DND-41 (cell line): ENCODE measurements around the gene NELL2.

ENCODE experiments used
- ATAC-seq: fragments of 200-7000 bp; cut with Tn5 transposase; 3 replicates; pipeline ENCODE4 v1.9.1; 2021; ENCODE audit warnings: low read depth; ENCODE audit not compliant: insufficient read depth
- DNase-seq: peaks from one replicate; pipeline ENCODE4 v3.0.0-alpha.2; 2020
- H2AFZ ChIP-seq: 2 replicates; pipeline ENCODE4 v1.6.0; 2012; ENCODE audit warnings: low read depth, low read length
- H3K27ac ChIP-seq: 2 replicates; pipeline ENCODE4 v1.5.1; 2012; ENCODE audit warnings: low read length, inconsistent platforms
- H3K27me3 ChIP-seq: fragments of 200-600 bp; sonication (generic); 2 replicates; pipeline ENCODE4 v1.6.0; 2012; ENCODE audit warnings: low read length, mild to moderate bottlenecking, inconsistent platforms; ENCODE audit not compliant: insufficient read depth, poor library complexity
- H3K36me3 ChIP-seq: 2 replicates; pipeline ENCODE4 v1.5.1; 2012; ENCODE audit warnings: low read length, inconsistent platforms; ENCODE audit not compliant: insufficient read depth
- H3K4me1 ChIP-seq: 2 replicates; pipeline ENCODE4 v1.5.1; 2012; ENCODE audit warnings: mild to moderate bottlenecking, low read length; ENCODE audit not compliant: insufficient read depth
- H3K4me2 ChIP-seq: 2 replicates; pipeline ENCODE4 v1.6.0; 2012; ENCODE audit warnings: mild to moderate bottlenecking, moderate library complexity, low read length, inconsistent platforms; ENCODE audit not compliant: insufficient read depth
- H3K4me3 ChIP-seq, 2 experiments: fragments of 200-600 bp in 1 of 2; shearing (Covaris generic) in 1 of 2; 2 replicates each; pipeline ENCODE4 v1.5.1; 2012 to 2016; ENCODE audit warnings: inconsistent platforms in 2 of 2, low read length in 2 of 2, mild to moderate bottlenecking in 2 of 2, low read depth in 1 of 2, moderate library complexity in 1 of 2
- H3K79me2 ChIP-seq: 2 replicates; pipeline ENCODE4 v1.6.0; 2012; ENCODE audit warnings: low read length, inconsistent platforms; ENCODE audit not compliant: insufficient read depth
- H3K9ac ChIP-seq: 2 replicates; pipeline ENCODE4 v1.6.0; 2012; ENCODE audit warnings: low read depth, mild to moderate bottlenecking, inconsistent platforms, low read length, moderate library complexity
- H3K9me3 ChIP-seq: 2 replicates; pipeline ENCODE4 v1.5.1; 2012; ENCODE audit warnings: low read length, moderate library complexity, mild to moderate bottlenecking, inconsistent platforms; ENCODE audit not compliant: insufficient read depth, severe bottlenecking
- H4K20me1 ChIP-seq: 2 replicates; pipeline ENCODE4 v1.6.0; 2012; ENCODE audit warnings: low read length; ENCODE audit not compliant: insufficient read depth
- EZH2 ChIP-seq: IDR thresholded peaks from 3 replicates; pipeline ENCODE4 v1.6.1; 2012; ENCODE audit warnings: borderline replicate concordance, low read depth, mild to moderate bottlenecking, moderate library complexity, low read length, inconsistent platforms; ENCODE audit not compliant: severe bottlenecking
- TF ChIP-seq, protein P1 (sequence below): IDR thresholded peaks from 2 replicates; pipeline ENCODE4 v1.5.1; 2012; ENCODE audit warnings: borderline replicate concordance, low read length, moderate library complexity, mild to moderate bottlenecking; ENCODE audit not compliant: poor library complexity, severe bottlenecking; ENCODE audit errors: extremely low read depth

Gene NELL2

DNA sequence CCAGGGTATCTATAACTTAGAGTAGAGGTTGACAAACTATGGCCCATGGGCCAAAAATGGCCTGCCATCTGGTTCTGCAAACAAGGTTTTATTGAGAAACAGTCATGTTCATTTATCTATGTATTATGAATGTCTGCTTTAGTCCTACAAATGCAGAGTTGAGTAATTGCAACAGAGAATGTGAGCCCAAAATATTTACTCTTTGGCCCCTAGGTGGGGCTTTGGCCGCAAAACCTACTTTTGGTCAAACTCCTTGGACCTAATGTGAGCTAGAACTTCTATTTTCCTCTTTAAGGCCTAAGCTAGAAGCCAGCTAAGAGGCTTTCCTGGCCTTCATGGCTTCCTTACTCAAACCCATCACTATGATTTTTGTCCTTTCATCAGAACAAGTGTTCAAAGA lies 379.1 kb downstream of the NELL2 start:
- H2AFZ ChIP-seq, result no peak overlapping the region
- H3K9me3 ChIP-seq, result no peaks in the 10 kb centered on the region
- no peaks in the 10 kb centered on the region for H3K27me3 ChIP-seq
- H3K27ac ChIP-seq, result no peak overlapping the region
- no peak overlapping the region for H3K4me3 ChIP-seq
- no peaks in the 10 kb centered on the region for H3K4me1 ChIP-seq
- DNase-seq, result no peak
- no peak overlapping the region for H3K4me2 ChIP-seq
- no peaks in the 10 kb centered on the region for H3K79me2 ChIP-seq
- no peaks in the 10 kb centered on the region for H3K36me3 ChIP-seq
- TF ChIP-seq, protein P1, sequence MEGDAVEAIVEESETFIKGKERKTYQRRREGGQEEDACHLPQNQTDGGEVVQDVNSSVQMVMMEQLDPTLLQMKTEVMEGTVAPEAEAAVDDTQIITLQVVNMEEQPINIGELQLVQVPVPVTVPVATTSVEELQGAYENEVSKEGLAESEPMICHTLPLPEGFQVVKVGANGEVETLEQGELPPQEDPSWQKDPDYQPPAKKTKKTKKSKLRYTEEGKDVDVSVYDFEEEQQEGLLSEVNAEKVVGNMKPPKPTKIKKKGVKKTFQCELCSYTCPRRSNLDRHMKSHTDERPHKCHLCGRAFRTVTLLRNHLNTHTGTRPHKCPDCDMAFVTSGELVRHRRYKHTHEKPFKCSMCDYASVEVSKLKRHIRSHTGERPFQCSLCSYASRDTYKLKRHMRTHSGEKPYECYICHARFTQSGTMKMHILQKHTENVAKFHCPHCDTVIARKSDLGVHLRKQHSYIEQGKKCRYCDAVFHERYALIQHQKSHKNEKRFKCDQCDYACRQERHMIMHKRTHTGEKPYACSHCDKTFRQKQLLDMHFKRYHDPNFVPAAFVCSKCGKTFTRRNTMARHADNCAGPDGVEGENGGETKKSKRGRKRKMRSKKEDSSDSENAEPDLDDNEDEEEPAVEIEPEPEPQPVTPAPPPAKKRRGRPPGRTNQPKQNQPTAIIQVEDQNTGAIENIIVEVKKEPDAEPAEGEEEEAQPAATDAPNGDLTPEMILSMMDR, result no peak
- no peak for TF ChIP-seq EZH2
- H4K20me1 ChIP-seq, result no peaks in the 10 kb centered on the region
- no peak for ATAC-seq
- H3K9ac ChIP-seq, result no peak overlapping the region

DNA sequence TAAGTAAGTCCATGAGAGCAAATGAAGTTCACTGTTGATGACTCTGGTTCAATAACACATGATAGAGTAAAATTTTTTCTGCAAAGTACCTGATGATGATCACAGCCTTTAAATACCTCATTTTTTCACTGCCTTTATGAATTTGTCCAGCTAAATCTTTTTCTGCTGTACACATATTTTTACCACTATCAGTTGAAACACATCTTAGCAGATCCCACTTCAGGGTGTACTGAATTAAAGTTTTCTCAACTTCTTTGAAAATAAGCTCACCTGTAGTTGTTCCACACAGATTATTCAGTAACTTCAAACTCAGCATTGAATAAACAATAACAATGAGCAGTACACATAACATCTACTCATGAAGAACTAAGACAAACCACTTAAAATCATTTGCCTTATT lies 385.9 kb downstream of the NELL2 start:
- H3K9me3 ChIP-seq, result no peaks in the 10 kb centered on the region
- no peak overlapping the region for H3K27ac ChIP-seq
- no peaks in the 10 kb centered on the region for H3K27me3 ChIP-seq
- H3K9ac ChIP-seq, result no peak overlapping the region
- H3K36me3 ChIP-seq, result no peaks in the 10 kb centered on the region
- no peaks in the 10 kb centered on the region for H3K79me2 ChIP-seq
- H4K20me1 ChIP-seq, result no peaks in the 10 kb centered on the region
- no peaks in the 10 kb centered on the region for H3K4me1 ChIP-seq
- H3K4me2 ChIP-seq, result no peak overlapping the region
- no peak for DNase-seq
- H2AFZ ChIP-seq, result no peak overlapping the region
- TF ChIP-seq, protein P1, result no peak
- TF ChIP-seq EZH2, result no peak
- ATAC-seq, result no peak
- H3K4me3 ChIP-seq, result no peak overlapping the region

DNA sequence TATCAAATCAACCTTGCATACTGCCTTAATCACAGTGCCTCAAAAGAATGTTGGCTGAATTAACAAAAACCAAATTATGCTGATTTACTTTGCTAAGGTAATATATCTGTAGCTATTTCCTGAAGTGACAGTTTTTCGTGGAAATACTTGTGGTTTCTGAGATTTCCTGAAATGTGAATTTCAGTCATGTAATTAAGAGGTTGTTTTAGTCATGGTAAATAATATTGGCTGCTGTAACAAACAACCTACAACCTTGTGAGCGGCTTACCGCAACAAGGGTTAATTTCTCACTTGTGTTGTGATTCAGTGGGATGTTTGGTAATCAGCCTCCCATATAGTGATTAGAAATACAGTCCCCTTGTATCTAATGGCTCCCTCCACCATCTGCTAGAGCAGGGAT lies 387.9 kb downstream of the NELL2 start:
- Histone ChIP-seq H3K4me2 (no peak overlapping the region), H3K9ac (no peak overlapping the region), H4K20me1 (no peaks in the 10 kb centered on the region), H3K36me3 (no peaks in the 10 kb centered on the region), H3K79me2 (no peaks in the 10 kb centered on the region), H3K4me1 (no peaks in the 10 kb centered on the region), H3K27ac (no peak overlapping the region), H2AFZ (no peak overlapping the region), H3K27me3 (no peaks in the 10 kb centered on the region), H3K4me3 (no peak overlapping the region), H3K9me3 (no peaks in the 10 kb centered on the region)
- ATAC-seq (no peak), DNase-seq (no peak)
- no peak for TF ChIP-seq EZH2
- TF ChIP-seq, protein P1, result no peak

- DNase-seq (no peak), ATAC-seq (no peak)
- H3K79me2 ChIP-seq, result no peaks in the 10 kb centered on the region
- H3K27ac ChIP-seq, result no peak overlapping the region
- H3K36me3 ChIP-seq, result no peaks in the 10 kb centered on the region
- H3K4me2 ChIP-seq, result no peak overlapping the region
- H3K9me3 ChIP-seq, result no peaks in the 10 kb centered on the region
- no peak overlapping the region for H2AFZ ChIP-seq
- no peak overlapping the region for H3K4me3 ChIP-seq
- no peak overlapping the region for H3K9ac ChIP-seq
- no peaks in the 10 kb centered on the region for H3K27me3 ChIP-seq
- TF ChIP-seq, protein P1, result no peak
- no peak for TF ChIP-seq EZH2
- H3K4me1 ChIP-seq, result no peaks in the 10 kb centered on the region
- H4K20me1 ChIP-seq, result no peaks in the 10 kb centered on the region
Measured at GRCh38 chr12:44484862-44485261, 391.3 kb downstream of the NELL2 start.
